Uterus (tissue), 4 donors: Measurements from ENCODE around the gene CASTOR1. TPM values are rescaled to one million over a fixed set of nuclear protein-coding genes. Genes with fewer than 3 reads are reported as not detected.
A peak's percentile ranks its signal among the peaks of the same experiment; 100 is the strongest.

Source experiments
- DNase-seq, 2 donors: peaks; one replicate each; pipeline ENCODE4 v3.0.0-alpha.2; 2019 to 2020
- H3K27ac ChIP-seq, 2 donors: fragments of 200-600 bp; sonication (generic); 1 replicate in 1 of 2; 2 replicates in 1 of 2; pipeline ENCODE4 v1.5.1; 2016 to 2018
- H3K27me3 ChIP-seq, 2 donors: fragments of 200-600 bp; sonication (generic); one replicate each; pipeline ENCODE4 v1.5.1; 2018 to 2019; ENCODE audit warnings: control low read depth in 1 of 2
- H3K36me3 ChIP-seq, 2 donors: fragments of 200-600 bp; sonication (generic); one replicate each; pipeline ENCODE4 v1.5.1; 2019; ENCODE audit warnings: control low read depth in 1 of 2
- H3K4me1 ChIP-seq, 2 donors: fragments of 200-600 bp; sonication (generic); one replicate each; pipeline ENCODE4 v1.5.1; 2018 to 2019; ENCODE audit warnings: control low read depth in 1 of 2
- H3K4me3 ChIP-seq, 2 donors: fragments of 200-600 bp; sonication (generic); 1 replicate in 1 of 2; 2 replicates in 1 of 2; pipeline ENCODE4 v1.5.1; 2018 to 2019; ENCODE audit warnings: mild to moderate bottlenecking in 1 of 2
- H3K9me3 ChIP-seq, 2 donors: fragments of 200-600 bp; sonication (generic); one replicate each; pipeline ENCODE4 v1.5.1; 2019; ENCODE audit warnings: control low read depth in 1 of 2
- CTCF ChIP-seq, 4 experiments: fragments of 200-600 bp in 2 of 4; fragments of 450-650 bp in 2 of 4; sonication (generic) in 2 of 4; IDR thresholded peaks; one replicate each; pipeline ENCODE4 v1.5.1; 2016 to 2019; ENCODE audit warnings: antibody characterized with exemption in 4 of 4, mild to moderate bottlenecking in 2 of 4, moderate library complexity in 1 of 4
- POLR2A ChIP-seq, 2 donors: fragments of 450-650 bp; IDR thresholded peaks; one replicate each; pipeline ENCODE4 v1.6.1; 2016; ENCODE audit warnings: antibody characterized with exemption in 2 of 2, mild to moderate bottlenecking in 1 of 2, moderate library complexity in 1 of 2
- intact Hi-C: fragments of 100-400 bp; cut with DNase I; formaldehyde crosslinking; loops from one replicate; pipeline ENCODE4 v1.15.1; 2023; ENCODE audit warnings: low total_unique reads
- total RNA-seq, 4 donors: library from RNA; depleted of rRNA in 3 of 4; stranded (reverse); fragments of >200 nt in 3 of 4; gene quantifications; one replicate each; pipeline versions ENCODE4 v1.1.0 to v1.2.4, GENCODE V29; 2014 to 2023
- donor health status: DM: yes; HTN: yes; CAD: no.

Gene CASTOR1
- total RNA-seq, 4 donors from 2014 or later: 15.8 to 67.1 (median 27.7) TPM

- H3K36me3 ChIP-seq: no peaks in the 10 kb centered on the region
- TF ChIP-seq POLR2A (IDR thresholded peaks at IDR 0.05): no peak
- no peak for TF ChIP-seq CTCF (IDR thresholded peaks at IDR 0.05)
- no peaks in the 10 kb centered on the region for H3K4me1 ChIP-seq
- H3K27me3 ChIP-seq: no peaks in the 10 kb centered on the region
- H3K27ac ChIP-seq: no peak overlapping the region
- H3K9me3 ChIP-seq: no peaks in the 10 kb centered on the region
- intact Hi-C loops: no loop called here
- no peak overlapping the region for H3K4me3 ChIP-seq
- no peak for DNase-seq
Observed at GRCh38 chr22:30239488-30240405, 49.6 kb downstream of the CASTOR1 start.

- H3K4me3 ChIP-seq: no peak overlapping the region
- H3K27me3 ChIP-seq: no peaks in the 10 kb centered on the region
- peak overlapping the region in 1 of 2 donors; percentile 24 for H3K27ac ChIP-seq
- DNase-seq: peak; percentile 48 to 71
- TF ChIP-seq POLR2A (IDR thresholded peaks at IDR 0.05) (no peak), CTCF (IDR thresholded peaks at IDR 0.05) (no peak)
- no peaks in the 10 kb centered on the region for H3K9me3 ChIP-seq
- H3K36me3 ChIP-seq: no peaks in the 10 kb centered on the region
- no peaks in the 10 kb centered on the region for H3K4me1 ChIP-seq
- intact Hi-C loops: no loop called here
Observed at GRCh38 chr22:30238661-30239487, 50.4 kb downstream of the CASTOR1 start.

- no peak for TF ChIP-seq POLR2A (IDR thresholded peaks at IDR 0.05)
- no peak for TF ChIP-seq CTCF (IDR thresholded peaks at IDR 0.05)
- DNase-seq: no peak
- Histone ChIP-seq H3K9me3 (no peaks in the 10 kb centered on the region), H3K27ac (peak overlapping the region in 1 of 2 donors; percentile 24), H3K36me3 (no peaks in the 10 kb centered on the region), H3K27me3 (no peaks in the 10 kb centered on the region), H3K4me1 (no peaks in the 10 kb centered on the region), H3K4me3 (no peak overlapping the region)
- intact Hi-C loops: no loop called here
Observed at GRCh38 chr22:30238136-30238535, 51.2 kb downstream of the CASTOR1 start.

- no peaks in the 10 kb centered on the region for H3K27me3 ChIP-seq
- H3K9me3 ChIP-seq: no peaks in the 10 kb centered on the region
- TF ChIP-seq POLR2A (IDR thresholded peaks at IDR 0.05) (no peak), CTCF (IDR thresholded peaks at IDR 0.05) (no peak)
- intact Hi-C loops: no loop called here
- H3K36me3 ChIP-seq: no peaks in the 10 kb centered on the region
- H3K4me1 ChIP-seq: no peaks in the 10 kb centered on the region
- no peak for DNase-seq
- no peak overlapping the region for H3K27ac ChIP-seq
- H3K4me3 ChIP-seq: no peak overlapping the region
Observed at GRCh38 chr22:30236875-30237274, 52.4 kb downstream of the CASTOR1 start.
